SHP77 (cell line): ENCODE measurements around the gene OR2D3.
"Not testable (repeated sequence)": the region's sequence is repeated elsewhere in the genome, so short reads cannot be mapped to it uniquely, and the experiment has no call there.

ENCODE experiments used
- DNase-seq, 2 experiments: peaks; one replicate each; lab custom pipeline; 2025; lab: John Stamatoyannopoulos, UW

OR2D3 gene, protein sequence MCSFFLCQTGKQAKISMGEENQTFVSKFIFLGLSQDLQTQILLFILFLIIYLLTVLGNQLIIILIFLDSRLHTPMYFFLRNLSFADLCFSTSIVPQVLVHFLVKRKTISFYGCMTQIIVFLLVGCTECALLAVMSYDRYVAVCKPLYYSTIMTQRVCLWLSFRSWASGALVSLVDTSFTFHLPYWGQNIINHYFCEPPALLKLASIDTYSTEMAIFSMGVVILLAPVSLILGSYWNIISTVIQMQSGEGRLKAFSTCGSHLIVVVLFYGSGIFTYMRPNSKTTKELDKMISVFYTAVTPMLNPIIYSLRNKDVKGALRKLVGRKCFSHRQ

GRCh38 chr11:6920702-6921101 is at the start of gene OR2D3:
TSS of gene OR2D3 (plus strand) at chr11:6921002. CDS start at chr11:6921002, 0 bp downstream.
- no peak for DNase-seq

GRCh38 chr11:6871278-6871677 is 49.5 kb upstream of the OR2D3 start:
- no peak for DNase-seq

- no peak for DNase-seq
These were observed 45.0 kb upstream of the OR2D3 start for GRCh38 chr11:6875761-6876160.

- DNase-seq = no peak
These were observed 44.5 kb upstream of the OR2D3 start, which contains the start of gene OR10A4 for GRCh38 chr11:6876325-6876724. TSS of gene OR10A4 (plus strand) at chr11:6876625. CDS start at chr11:6876648, 23 bp downstream.

DNA sequence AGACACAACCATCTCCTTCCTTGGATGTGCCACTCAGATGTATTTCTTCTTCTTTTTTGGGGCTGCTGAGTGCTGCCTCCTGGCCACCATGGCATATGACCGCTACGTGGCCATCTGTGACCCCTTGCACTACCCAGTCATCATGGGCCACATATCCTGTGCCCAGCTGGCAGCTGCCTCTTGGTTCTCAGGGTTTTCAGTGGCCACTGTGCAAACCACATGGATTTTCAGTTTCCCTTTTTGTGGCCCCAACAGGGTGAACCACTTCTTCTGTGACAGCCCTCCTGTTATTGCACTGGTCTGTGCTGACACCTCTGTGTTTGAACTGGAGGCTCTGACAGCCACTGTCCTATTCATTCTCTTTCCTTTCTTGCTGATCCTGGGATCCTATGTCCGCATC is 43.9 kb upstream of the OR2D3 start:
- DNase-seq = no peak

- DNase-seq = no peak
These were observed 38.1 kb upstream of the OR2D3 start for GRCh38 chr11:6882751-6883150.

DNA sequence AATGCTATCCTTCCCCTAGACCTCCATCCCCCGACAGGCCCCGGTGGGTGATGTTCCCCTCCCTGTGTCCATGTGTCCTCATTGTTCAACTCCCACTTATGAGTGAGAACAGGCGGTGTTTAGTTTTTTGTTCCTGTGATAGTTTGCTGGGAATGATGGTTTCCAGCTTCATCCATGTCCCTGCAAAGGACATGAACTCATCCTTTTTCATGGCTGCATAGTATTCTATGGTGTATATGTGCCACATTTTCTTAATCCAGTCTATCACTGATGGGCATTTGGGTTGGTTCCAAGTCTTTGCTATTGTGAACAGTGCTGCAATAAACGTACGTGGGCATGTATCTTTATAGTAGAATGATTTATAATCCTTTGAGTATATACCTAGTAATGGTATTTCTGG is 33.1 kb upstream of the OR2D3 start:
- DNase-seq = not testable (repeated sequence)

DNA sequence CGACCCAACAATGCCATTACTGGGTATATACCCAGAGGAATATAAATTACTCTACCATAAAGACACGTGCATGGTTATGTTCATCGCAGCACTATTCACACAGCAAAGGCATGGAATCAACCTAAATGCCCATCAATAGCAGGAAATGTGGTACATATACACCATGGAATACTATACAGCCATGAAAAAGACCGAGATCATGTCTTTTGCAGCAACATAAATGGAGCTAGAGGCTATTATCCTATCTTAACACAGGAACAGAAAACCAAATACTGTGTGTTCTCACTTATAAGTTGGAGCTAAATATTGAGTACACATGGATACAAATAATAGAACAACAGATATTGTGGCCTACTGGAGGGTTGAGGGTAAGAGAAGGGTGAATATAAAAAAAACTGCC is 32.0 kb upstream of the OR2D3 start:
- DNase-seq = no peak

- DNase-seq = no peak
These were observed 31.0 kb upstream of the OR2D3 start for GRCh38 chr11:6889835-6890234.

DNA sequence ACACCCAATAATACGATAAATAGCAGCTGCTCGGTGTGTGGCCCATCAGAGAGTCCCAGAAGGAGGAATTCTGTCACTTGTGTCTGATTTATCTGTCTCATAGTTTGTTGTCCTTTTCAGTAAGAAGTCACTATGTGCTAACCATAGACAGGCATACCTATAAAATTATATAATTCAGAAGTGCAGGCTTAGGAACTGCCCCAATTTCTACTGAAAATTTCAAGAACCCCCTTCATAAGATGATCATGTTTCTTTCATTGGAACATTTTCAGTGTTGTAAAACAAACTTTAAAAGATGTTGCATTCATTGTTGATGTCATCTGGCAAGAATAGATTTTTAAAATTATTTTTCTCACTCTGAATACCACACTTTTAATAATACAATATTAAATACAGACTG is 28.4 kb upstream of the OR2D3 start, which contains the start of gene OR2D2:
OR2D2 (minus strand) TSS at position 101 of the 400 bp plus-strand sequence; CDS start at position 101, 0 bp downstream.
- DNase-seq = no peak

GRCh38 chr11:6894097-6894496 is 26.7 kb upstream of the OR2D3 start:
- no peak for DNase-seq

DNA sequence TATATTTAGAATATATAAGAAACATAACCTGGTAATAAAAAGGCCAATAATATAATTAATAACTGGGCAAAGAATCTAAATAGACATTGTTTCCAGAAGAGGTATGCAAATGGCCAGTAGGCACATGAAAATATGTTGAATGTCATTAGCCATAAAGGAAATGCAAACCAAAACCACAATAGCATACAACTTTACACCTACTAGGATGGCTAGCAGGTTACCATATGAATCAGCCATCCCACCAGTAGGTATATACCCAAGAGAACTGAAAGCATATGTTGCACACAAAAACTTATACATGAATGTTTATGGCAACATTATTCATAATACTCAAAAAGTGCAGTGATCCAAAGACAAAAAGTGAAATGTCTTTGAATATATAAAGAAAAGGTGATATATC is 25.8 kb upstream of the OR2D3 start:
- DNase-seq = no peak

DNA sequence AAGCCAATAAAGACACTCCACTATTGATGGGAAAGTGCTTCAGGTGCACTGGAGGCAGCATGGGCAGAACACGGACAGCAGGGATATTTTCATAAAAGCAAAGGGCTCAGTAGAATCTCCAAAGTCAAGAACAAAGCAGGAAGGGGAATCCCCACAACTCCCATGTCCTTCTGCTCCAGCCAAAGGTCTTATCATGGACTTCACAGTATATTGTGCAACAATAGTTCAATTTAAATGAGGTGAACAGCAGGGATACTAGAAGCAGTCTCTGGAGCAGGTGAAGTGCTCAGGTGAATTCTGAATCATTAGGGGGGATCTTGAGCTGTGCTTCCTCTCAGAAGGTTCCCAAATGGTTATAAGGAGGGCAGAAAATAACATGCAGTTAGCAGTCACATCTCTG is 21.9 kb upstream of the OR2D3 start:
- DNase-seq = no peak

DNA sequence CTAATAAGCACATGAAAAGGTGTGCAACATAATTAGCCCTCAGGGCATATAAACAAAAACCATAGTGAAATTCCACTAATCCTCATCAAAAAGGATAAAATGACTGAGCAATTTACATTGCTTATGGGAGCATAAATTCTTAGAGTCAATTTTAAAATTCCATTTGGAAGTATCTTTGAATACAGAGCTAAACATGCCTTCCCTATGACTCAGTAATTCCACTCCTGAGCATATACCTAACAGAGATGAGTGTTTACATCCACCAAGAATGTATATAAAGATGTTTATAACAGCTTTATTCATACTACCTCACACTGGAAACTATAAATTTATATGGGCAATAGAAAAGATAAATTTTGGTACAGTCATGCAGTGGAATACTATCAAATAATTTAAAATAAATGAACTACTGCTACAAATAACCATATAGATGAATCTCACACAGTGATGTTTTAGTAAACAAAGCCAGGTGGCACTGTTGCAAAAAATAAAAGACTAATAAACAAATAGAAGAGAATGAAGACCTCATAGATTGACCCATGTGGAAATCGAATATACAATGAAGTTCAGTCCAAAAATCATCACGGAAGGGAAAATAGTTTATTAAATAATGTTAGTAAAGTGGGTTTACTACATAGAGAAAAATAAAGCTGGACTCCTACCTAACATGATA is 20.3 kb upstream of the OR2D3 start:
- DNase-seq = no peak

DNA sequence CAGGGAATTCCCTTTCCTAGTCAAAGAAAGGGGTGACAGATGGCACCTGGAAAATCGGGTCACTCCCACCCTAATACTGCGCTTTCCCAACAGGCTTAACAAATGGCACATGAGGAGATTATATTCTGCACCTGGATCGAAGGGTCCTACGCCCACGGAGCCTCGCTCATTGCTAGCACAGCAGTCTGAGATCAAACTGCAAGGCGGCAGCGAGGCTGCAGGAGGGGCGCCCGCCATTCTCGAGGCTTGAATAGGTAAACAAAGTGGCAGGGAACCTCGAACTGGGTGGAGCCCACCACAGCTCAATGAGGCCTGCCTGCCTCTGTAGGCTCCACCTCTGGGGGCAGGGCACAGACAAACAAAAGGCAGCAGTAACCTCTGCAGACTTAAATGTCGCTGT is 16.0 kb upstream of the OR2D3 start:
- not testable (repeated sequence) for DNase-seq

GRCh38 chr11:6911378-6911777 is 9.4 kb upstream of the OR2D3 start:
- DNase-seq = no peak

DNA sequence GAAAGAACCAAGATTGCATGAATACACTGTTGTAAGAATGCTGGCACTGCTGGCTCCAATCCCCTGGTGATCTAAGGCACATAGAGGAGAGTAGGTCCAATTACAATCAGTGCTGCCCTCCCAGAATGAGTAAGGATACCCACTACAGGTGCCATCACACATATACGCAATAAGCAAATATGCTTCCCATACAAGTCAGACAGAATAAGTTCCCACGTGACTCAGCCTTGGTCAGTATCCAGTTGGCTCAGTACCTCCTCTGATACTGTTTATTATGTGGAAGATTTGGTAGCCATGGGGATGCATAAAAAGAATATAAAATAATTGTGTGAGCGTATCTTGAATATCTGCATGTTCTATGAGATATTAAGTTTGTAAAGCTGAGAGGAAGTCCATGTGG is 8.9 kb upstream of the OR2D3 start:
- no peak for DNase-seq

- no peak for DNase-seq
These were observed 1.1 kb upstream of the OR2D3 start for GRCh38 chr11:6919698-6920097.

GRCh38 chr11:6925007-6925577 is 4.3 kb downstream of the OR2D3 start:
- DNase-seq = no peak

DNA sequence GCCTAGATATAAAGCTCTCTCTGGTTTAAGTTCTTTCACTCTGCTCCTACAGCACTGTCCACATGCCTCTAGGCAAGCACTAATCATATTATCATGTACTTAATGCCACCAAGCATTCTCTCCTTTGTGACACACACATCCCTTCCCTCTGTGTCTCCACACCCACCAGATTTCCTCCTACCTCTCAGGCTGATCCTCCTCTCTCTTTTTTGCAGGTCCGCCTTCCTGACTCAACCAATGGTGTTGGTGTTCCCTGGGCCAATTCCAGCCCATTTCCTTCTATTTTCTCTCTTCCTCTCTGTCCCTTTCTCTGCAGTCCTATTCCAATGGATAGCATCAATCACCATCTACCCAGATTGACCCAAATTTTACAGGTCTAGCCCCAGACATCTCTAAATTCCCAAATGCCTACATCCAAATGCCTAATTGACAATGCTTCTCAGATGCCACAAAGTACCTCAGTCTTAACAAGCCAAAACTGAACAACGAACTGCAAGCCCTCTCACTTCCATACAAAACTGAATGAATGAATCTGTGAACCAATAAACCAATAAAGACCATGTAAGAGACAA is 4.9 kb downstream of the OR2D3 start:
- no peak for DNase-seq

GRCh38 chr11:6926208-6927029 is 5.6 kb downstream of the OR2D3 start, which contains the start of gene ZNF215:
TSS of gene ZNF215 (plus strand) at chr11:6926426. CDS start at chr11:6932273, 5,847 bp downstream.
- no peak for DNase-seq
